ENCODE measurements around the gene CARD10.

DNA sequence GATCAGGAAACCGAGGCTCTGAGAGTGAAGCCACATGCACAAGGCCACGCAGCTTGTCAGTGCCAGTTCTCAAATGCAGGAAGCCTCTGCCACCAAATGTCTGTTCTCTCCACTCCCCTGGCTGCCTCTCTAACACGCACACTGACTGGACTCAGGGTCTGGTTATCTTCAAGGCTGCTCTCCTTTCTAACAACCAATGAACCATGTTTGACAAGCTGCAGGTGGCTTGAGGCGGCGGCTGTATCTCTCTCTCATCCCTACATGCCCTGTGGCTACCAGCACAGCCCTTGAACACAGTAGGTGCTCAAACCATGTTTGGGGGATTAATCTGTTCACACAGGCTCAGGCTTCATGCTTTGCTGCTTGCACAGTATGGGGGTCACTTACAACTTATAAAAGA, 56.8 kb downstream of the CARD10 start:
- TF ChIP-seq, protein P1, sequence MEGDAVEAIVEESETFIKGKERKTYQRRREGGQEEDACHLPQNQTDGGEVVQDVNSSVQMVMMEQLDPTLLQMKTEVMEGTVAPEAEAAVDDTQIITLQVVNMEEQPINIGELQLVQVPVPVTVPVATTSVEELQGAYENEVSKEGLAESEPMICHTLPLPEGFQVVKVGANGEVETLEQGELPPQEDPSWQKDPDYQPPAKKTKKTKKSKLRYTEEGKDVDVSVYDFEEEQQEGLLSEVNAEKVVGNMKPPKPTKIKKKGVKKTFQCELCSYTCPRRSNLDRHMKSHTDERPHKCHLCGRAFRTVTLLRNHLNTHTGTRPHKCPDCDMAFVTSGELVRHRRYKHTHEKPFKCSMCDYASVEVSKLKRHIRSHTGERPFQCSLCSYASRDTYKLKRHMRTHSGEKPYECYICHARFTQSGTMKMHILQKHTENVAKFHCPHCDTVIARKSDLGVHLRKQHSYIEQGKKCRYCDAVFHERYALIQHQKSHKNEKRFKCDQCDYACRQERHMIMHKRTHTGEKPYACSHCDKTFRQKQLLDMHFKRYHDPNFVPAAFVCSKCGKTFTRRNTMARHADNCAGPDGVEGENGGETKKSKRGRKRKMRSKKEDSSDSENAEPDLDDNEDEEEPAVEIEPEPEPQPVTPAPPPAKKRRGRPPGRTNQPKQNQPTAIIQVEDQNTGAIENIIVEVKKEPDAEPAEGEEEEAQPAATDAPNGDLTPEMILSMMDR (IDR thresholded peaks at IDR 0.05): no peak
- TF ChIP-seq POLR2A (IDR thresholded peaks at IDR 0.05) (no peak), POLR2AphosphoS5 (IDR thresholded peaks at IDR 0.05) (no peak), EP300 (IDR thresholded peaks at IDR 0.05) (no peak)
